GM21526 (cell line): Measurements from ENCODE around the gene FBXL16.

Source experiments
- ATAC-seq: cut with Tn5 transposase; IDR thresholded peaks from one replicate; pipeline ENCODE4 v1.9.1; 2021; ENCODE audit warnings: moderate library complexity; ENCODE audit not compliant: unreplicated experiment, low FRiP score

FBXL16 gene

DNA sequence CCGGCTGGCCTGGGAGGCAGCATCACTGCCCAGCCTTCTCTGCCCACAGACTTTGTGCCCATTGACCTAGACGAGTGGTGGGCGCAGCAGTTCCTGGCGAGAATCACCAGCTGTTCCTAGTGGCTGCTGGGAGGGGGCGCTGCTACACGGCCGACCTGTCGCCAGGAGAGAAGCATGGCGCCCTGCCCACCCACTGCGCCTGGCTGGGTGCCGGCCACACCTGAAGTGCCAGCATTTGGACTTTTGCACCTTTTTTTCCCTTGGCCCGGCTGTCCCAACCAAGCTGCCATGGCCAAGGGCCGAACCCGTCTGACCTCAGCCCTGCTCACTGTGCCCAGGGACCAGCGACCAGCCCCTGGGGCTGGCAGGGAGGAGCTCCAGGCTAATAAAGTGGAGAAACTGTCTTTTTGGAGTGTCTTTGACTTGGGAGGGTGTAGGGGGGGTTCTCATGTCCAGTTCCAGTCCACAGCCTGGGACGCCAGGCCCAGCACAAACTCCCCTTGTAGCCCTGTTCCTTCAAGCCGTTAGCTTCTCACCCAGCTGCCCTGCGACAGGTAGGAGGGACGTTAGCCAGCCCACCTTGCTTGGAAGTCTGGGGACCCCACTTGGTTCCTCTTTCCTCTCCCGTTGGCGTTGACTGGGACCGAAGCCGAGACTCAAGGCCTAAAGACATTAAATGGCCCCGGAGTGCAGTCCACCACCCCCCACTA is 57.4 kb downstream of the FBXL16 start:
- ATAC-seq, result no peak

DNA sequence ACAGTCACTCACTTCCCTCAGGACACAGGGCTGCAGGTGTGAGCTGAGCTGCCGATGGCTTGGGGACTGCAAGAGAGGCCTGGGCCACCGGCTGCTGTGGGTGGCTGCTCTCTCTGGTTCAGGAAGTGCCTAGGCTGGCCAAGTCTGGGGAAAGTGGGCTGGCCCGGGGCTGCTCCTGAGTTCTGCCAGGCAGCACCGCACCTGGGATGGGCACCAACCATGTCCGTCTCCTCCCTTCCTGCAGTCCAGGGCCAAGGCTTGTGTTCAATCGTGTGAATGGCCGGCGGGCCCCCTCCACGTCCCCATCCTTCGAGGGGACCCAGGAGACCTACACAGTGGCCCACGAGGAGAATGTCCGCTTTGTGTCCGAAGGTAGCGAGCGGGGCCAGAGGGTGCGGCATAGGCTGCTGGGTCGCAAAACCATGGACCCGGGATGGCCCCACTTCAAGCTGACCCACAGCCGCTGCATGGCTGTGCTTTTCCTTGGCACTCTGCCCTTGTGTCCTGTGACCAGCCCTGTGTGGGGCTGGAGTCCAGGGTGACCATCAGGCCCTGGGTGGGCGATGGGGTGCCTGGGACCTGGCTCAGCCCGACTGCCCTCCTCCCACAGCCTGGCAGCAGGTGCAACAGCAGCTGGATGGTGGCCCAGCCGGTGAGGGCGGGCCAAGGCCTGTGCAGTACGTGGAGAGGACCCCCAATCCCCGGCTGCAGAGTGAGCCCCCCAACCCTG is 58.3 kb downstream of the FBXL16 start:
- ATAC-seq, result no peak

DNA sequence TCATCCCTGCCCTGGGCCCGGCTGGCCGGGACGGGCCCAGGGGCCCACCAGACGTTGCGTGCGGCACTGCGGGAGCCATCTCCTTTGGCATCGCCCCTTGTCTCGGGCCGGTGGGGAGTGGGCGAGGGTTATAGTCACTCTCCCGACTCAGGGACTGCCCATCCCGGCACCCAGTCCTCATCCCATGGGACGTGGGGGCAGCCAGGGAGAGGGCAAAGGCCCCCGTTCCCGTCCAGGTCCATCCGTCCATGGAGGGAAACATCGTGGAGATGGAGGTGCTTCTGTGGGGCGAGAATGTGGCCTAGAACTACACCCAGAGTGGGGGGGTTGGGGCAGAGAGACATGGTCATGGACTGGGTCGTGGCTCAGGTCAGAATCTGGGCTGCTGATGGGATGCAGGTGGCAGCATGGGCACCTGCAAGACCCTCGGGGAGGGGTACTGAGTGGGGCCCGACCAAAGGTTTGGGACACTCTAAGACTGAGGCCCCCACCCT is 58.9 kb downstream of the FBXL16 start:
- ATAC-seq, result no peak

DNA sequence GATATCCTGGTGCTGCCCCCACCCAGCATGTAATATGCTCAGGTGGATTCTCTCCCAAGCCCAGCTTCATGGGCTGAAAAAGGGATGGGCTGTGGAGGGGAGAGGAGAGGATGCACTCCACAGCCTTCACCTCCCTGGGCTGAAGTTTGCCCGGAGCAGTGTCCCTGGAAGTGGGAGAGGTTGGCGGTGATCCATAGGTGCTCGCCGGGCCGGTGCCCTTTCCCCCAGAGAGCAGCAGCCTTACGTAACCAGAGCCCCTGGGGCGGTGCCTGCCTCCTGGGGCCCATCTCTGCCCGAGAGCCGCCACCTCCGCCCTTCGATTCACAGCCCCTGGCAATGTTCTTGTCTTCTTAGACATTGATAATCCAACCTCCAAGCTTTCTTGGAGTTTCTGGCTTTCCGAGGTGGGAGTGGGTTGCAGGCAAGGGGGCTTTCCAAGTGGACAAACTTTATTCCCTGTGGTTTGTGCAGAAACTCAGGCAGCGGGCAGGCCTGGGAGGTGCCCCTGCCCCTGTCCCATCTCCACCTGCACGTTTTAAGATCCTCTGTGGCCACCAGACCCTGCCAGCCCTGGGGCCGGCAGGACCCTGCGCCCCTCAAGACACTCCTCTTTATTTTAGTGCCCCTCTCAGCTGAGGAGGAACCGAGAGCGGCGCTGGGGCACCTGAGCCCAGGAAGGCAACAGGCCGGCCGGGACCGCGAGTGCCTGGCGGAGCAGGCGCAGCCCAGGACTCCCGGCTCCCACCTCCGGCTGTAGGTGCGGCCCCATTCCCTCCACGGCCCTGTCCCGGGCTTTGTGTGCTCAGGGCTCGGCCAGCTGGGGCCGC is 59.5 kb downstream of the FBXL16 start:
- ATAC-seq, result no peak

DNA sequence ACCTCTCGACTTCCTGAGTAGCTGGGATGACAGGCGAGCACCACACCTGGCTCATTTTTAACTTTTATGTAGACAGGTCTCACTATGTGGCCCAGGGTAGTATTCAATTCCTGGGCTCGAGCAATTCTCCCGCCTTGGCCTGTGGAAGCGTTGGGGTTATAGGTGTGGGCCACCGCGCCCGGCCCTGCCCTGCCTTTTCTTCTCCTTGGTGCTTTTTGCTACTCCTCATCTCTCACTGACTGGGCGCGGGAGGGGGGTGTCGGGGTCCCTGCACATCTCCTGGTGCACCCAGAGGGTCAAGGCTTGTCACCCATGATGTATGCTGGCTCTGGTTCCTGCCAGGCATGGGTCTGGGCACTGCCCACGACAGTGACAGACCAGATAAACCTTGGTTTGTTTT is 61.0 kb downstream of the FBXL16 start:
- ATAC-seq, result no peak

DNA sequence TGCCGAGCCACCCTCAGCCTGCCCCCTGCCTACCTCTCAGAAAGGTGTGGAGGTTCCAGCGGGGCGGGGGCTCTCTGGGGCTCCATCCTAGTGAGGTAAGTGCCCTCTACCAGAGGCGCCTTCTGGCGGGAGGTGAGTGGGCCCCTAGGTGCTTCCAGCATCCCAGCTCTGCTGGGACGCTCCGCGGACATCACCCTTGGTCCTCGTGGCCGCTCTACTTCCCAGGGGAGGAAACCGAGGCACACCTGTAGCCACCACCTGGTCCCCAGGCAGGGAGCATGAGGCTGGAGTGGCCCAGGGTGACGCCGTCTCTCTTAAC is 62.6 kb downstream of the FBXL16 start:
- no peak for ATAC-seq
